B cell (primary cell): Measurements from ENCODE around the gene VTCN1.

Experiments used
- EZH2 ChIP-seq: IDR thresholded peaks from 2 replicates; pipeline ENCODE4 v1.6.1; 2012; ENCODE audit warnings: borderline replicate concordance, low read depth, mild to moderate bottlenecking, moderate library complexity, low read length; ENCODE audit not compliant: insufficient read depth, poor library complexity, severe bottlenecking
- TF ChIP-seq, protein P1 (sequence below): fragments of 200-600 bp; IDR thresholded peaks from one replicate; pipeline ENCODE4 v1.8.0; 2022; ENCODE audit warnings: antibody characterized with exemption, mild to moderate bottlenecking

GRCh38 chr1:117122330-117123025 is 88.2 kb downstream of the VTCN1 start:
- TF ChIP-seq, protein P1, sequence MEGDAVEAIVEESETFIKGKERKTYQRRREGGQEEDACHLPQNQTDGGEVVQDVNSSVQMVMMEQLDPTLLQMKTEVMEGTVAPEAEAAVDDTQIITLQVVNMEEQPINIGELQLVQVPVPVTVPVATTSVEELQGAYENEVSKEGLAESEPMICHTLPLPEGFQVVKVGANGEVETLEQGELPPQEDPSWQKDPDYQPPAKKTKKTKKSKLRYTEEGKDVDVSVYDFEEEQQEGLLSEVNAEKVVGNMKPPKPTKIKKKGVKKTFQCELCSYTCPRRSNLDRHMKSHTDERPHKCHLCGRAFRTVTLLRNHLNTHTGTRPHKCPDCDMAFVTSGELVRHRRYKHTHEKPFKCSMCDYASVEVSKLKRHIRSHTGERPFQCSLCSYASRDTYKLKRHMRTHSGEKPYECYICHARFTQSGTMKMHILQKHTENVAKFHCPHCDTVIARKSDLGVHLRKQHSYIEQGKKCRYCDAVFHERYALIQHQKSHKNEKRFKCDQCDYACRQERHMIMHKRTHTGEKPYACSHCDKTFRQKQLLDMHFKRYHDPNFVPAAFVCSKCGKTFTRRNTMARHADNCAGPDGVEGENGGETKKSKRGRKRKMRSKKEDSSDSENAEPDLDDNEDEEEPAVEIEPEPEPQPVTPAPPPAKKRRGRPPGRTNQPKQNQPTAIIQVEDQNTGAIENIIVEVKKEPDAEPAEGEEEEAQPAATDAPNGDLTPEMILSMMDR, result peak; percentile 4
- TF ChIP-seq EZH2, result no peak
